ENCODE results near the gene STPG2.

DNA sequence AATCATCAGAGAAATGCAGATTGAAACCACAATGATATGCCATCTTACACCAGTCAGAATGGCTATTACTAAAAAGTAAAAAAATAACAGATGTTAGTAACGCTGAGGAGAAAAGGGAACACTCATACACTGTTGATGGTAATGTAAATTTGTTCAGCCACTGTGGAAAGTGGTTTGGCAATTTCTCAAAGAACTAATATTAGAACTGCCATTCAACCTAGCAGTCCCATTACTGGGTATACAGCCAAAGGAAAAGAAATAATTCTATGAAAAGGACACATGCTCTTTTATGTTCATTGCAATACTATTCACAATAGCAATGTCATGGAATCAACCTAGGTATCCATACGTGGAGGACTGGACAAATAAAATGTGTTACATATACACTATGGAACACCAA, 566.3 kb downstream of the STPG2 start:
- TF ChIP-seq EZH2phosphoT487 (IDR thresholded peaks at IDR 0.05; ENCODE audit: insufficient read depth, low read depth) = no peak
- no peak for TF ChIP-seq EZH2 (IDR thresholded peaks at IDR 0.05; ENCODE audit: insufficient read depth, poor library complexity, severe bottlenecking)
